GM18907 (cell line): ENCODE results near the gene AIF1L.
"Not testable (repeated sequence)": the region's sequence is repeated elsewhere in the genome, so short reads cannot be mapped to it uniquely, and the experiment has no call there.

Experiments
- ATAC-seq: cut with Tn5 transposase; IDR thresholded peaks from one replicate; pipeline ENCODE4 v1.9.1; 2021; ENCODE audit warnings: mild to moderate bottlenecking, moderate library complexity; ENCODE audit not compliant: unreplicated experiment

Gene AIF1L

GRCh38 chr9:131097948-131098278, 1.6 kb downstream of the AIF1L start:
- ATAC-seq: no peak

DNA sequence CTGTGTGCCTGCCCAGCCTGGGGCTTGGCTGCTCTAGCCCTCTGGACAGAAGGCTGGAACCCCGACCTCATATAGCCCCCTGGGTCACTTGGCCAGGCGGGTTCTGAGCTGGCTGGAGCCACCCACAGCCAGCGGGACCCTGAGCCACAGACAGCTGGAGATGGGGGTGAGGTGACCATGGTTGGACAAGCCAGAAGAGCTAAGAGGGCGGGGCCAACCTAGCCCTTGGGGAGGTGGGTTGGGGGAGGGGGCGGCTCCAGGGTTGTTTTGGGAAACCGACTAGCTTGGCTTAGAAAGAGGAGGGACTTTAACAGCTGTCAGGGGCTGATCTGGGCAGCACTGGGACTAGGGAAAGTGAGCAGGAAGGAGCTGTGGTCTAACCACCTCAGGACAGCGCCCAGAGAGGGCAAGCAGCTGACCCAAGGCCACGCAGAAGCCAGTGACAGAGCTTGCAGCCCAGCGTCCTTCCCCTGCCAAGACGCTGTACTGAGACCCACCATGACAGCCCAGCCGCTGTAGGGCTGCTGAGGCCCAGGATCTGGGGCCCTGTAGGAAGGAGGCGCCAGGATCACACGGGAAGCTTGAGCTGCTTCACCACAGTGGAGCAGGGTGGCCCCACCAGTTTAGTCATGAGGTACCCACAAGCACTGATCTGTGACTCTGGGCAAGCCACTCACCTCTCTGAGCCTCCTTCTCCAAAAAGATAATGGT, 2.2 kb downstream of the AIF1L start:
- ATAC-seq: no peak

DNA sequence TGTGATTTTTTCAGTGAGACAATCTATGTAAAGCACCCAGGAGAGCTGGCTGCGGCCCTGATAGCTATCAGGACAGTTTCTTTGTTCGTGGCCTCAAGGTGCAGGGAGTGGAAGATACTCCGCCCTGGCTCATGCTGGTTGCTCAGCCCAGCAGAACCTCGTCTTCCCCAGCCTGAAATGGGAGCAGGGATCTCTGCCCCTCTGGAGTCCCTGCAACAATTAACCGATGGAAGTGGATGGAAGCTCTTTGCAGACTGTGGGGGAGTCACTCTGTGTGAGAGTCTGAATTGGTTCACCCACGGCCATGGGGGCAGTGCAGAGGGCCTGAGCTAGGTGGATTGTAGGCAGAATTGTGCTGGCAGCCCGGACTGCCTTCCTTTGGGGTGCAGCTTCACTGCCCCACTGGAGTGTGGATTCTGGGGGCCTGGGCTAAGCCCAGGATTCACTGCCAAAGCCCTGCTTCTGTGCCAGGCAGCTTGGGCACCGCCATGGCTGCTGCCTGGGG, 2.8 kb downstream of the AIF1L start:
- ATAC-seq: no peak

DNA sequence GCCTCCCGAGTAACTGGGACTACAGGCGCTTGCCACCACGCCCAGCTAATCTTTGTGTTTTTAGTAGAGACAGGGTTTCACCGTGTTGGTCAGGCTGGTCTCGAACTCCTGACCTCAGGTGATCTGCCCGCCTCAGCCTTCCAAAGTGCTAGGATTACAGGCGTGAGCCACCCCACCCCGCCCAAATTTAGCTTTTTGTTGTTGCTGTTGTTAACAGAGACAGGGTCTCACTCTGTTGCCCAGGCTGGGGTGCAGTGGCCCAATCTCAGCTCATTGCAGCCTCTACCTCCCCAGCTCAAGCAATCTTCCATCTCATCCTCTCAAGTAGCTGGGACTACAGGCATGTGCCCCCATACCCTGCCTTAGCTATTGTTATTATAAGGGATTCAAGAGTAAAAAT, 3.5 kb downstream of the AIF1L start:
- not testable (repeated sequence) for ATAC-seq

DNA sequence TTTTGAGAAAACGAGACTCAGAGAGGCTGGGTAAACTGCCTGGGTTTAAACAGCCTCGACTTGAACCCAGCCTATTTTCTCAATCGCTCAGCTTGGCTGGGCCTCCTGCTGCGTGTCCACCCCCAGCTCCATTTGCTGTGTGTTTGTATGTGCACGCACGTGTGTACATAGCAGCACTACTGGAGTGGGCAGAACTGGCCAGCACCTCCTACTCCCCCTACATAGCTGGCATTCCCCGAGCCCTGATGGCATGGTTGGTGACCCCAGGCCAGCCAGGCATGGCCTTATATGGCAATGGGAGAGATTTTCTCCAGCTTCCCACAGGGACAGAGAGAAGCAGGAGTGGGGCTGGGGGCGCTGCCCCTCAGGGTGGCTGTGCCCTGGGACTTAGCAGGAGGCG, 4.1 kb downstream of the AIF1L start:
- no peak for ATAC-seq

- ATAC-seq: no peak
Observed at GRCh38 chr9:131101207-131101964, 5.1 kb downstream of the AIF1L start.

- ATAC-seq: no peak
Observed at GRCh38 chr9:131103024-131103423, 6.7 kb downstream of the AIF1L start.

- ATAC-seq: no peak
Observed at GRCh38 chr9:131103535-131103934, 7.2 kb downstream of the AIF1L start.

GRCh38 chr9:131104016-131104740, 7.8 kb downstream of the AIF1L start:
- ATAC-seq: no peak

DNA sequence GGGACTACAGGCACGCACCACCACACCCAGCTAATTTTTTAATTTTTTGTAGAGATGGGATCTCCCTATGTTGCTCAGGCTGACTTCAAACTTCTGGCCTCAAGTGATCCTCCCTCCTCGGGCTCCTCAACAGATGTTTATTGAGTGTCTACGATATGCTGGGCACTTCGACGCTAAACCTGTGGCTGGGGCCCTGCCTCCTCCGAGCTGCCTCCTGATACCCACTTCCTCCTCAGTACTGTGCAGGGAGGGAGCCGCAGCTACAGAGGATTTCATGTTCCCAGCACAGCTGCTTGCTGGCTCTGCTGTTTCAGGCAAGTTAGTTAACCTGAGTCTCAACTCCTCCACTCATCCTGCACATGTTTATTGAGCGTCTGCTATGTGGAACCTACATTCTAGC, 9.6 kb downstream of the AIF1L start:
- ATAC-seq: no peak

GRCh38 chr9:131107760-131108159, 11.4 kb downstream of the AIF1L start:
- no peak for ATAC-seq

- ATAC-seq: no peak
Observed at GRCh38 chr9:131111186-131111853, 15.0 kb downstream of the AIF1L start.

DNA sequence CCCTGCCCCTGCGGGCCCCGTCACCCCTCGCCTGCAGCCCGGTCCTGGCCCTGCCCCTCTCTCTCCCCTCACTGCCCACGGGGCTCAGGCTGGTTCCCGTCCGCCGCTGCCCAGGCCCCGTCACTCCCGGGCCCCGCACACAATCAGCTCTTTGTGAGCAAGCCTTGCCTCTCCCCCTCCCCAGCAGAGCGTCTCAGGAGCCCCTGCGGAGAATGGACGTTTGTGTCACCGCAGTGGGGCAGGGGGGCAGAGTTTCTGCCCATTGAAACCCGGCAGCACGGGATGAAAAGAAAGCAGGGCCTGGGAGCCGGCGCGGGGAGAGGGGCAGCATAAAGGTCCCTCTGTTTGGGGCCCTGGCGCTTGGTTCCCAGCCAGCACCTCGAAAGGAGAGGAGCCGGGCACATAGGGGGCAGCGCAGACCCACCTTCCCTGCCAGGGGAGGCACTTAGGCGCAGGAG, 15.6 kb downstream of the AIF1L start:
- ATAC-seq: no peak

DNA sequence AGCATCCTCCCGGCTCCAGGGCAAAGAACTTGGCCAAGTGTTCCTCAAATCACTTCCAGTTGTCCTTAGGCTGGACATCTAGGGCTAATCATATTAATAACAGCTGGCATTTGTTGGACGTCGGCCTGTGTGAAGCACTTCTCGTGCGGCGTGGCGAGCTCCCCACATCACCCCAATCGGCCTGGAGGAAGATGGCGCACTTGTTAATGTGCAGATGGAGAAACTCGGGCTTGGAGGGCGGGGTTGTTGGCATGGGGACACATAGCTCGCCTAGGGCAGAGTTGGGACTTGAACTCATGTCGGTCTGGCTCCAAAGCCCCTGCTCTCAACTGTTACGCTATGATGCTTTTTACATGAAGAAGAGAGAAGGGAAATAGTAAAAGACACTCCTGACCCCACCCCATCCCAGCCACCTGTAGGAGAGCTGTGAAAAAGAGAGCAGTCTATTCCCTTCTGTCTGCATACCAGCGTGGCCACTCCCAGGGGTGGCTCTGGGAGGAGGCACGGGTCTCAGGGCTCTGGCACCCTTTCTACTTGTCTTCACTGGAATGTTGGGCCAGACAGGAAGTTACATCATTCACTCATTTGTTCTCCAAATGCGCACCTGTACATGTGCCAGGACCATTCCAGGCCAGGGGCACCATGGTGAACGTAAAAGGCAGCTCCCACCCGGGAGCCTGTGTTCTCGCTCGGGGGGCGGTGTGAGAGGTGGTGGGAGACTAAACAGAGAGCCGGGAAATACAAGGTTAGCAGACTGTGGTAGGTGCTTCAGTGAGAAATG, 16.2 kb downstream of the AIF1L start:
- ATAC-seq: no peak

DNA sequence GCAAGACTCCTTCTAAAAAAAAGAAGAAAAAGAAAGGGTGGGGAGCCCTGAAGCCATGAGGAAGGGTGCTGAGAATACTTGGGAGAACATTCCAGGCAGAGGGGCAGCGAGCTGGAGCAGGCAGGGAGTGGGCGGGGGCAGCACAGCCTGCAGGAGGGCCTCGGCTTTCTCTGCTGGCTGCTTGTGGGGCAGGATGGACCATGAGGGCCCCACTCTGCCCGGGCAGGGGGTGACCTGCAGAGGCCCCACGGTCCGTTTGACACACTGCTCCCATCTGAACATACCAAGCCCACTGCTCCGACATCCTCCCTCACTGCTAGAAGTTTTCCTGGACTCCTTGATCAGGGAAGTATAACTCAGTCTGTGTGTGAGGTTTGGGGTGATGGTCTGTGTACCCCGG, 17.3 kb downstream of the AIF1L start:
- no peak for ATAC-seq

DNA sequence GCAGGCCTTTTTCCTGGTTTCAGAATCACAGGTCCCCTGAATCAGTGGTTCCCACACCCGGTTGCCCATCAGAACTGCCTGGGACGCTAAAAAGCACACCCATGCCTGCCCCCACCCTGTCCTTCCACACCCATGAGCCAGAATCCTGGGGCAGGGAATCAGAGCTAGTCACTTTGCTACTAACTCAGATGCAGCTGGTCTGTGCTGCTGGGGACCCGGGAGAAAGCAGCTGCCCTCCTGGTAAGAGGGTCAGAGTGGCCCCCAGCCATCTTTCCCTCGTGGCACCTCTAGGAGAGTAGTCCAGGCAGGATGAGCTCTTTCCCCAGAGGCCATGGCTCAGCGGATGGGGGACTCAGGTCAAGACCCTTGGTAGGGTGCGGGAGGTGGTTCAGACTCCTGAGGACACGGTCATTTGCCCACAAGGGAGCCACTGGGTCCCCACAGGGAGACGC, 17.8 kb downstream of the AIF1L start:
- no peak for ATAC-seq

DNA sequence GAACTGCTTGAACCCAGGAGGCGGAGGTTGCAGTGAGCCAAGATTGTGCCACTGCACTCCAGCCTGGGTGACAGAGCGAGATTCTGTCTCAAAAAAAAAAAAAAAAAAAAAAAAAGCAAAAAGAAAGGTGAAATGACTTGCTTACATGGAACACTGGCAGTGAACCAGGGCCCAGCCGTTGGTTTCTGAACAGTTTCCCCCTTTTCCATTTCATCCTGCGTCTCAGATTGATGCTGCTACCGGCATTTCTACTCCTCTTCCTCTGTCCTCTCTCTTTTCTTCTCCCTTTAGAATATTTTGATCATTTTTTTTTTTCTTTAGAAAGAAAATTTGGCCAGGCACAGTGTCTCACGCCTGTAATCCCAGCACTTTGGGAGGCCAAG, 19.0 kb downstream of the AIF1L start:
- ATAC-seq: not testable (repeated sequence)

- no peak for ATAC-seq
Observed at GRCh38 chr9:131116281-131117120, 20.2 kb downstream of the AIF1L start.

DNA sequence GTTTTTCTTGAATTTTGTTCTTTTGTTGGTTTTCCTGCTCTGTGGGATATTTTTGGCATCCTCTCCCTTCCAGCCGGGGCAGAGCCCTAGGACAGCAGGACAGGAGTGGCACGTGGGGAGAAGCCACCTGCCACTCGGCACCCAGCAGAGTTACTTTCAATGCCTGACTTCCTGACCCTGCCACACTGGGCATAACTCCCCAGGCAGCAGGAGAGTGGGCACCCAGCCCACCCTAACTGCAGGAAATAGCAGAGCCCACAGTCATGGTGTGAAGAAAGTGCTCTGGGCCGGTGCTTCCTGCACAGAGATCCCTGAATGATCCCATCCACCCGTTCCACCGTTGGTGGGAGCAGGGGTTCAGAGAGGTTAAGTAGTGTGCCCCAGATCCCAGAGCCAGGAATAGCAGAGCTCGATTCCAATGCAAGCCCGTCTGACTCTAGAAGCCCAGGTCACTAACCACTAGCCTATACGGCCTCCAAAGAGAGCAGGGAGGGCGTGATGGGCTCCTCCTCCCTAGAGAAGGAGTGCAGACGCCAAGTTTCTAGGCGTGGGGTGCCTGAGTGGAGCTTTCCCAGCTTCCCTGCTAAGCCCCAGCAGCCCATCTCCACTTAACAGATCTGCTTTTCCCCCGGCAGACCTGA, 20.9 kb downstream of the AIF1L start:
- ATAC-seq: no peak
